ENCODE measurements around the gene GTF3A. TPM values are rescaled to one million over a fixed set of nuclear protein-coding genes. Genes with fewer than 3 reads are reported as not detected.

Gene GTF3A
- total RNA-seq, 2 donors from 2014 or later: 39.7 to 76.0 TPM

GRCh38 chr13:27482983-27483382 is 58.6 kb downstream of the GTF3A start:
- no peaks in the 10 kb centered on the region for H3K4me1 ChIP-seq
- H3K36me3 ChIP-seq: no peaks in the 10 kb centered on the region
- peak; percentile 22 for DNase-seq
- intact Hi-C loops (cut with DNase I): no loop called here
- TF ChIP-seq CTCF (IDR thresholded peaks at IDR 0.05): no peak
- H3K27me3 ChIP-seq: no peaks in the 10 kb centered on the region
- H3K27ac ChIP-seq: no peak overlapping the region
- no peak overlapping the region for H3K4me3 ChIP-seq
- no peak overlapping the region for H3K9ac ChIP-seq (ENCODE audit: low read depth in 2 of 2, low read length in 2 of 2)
- no peaks in the 10 kb centered on the region for H3K9me3 ChIP-seq

GRCh38 chr13:27483421-27483820 is 59.0 kb downstream of the GTF3A start:
- Histone ChIP-seq H3K27me3 (no peaks in the 10 kb centered on the region), H3K27ac (no peak overlapping the region), H3K9me3 (no peaks in the 10 kb centered on the region), H3K4me1 (no peaks in the 10 kb centered on the region), H3K4me3 (no peak overlapping the region), H3K9ac (ENCODE audit: low read depth in 2 of 2, low read length in 2 of 2) (no peak overlapping the region), H3K36me3 (no peaks in the 10 kb centered on the region)
- DNase-seq: no peak
- TF ChIP-seq CTCF (IDR thresholded peaks at IDR 0.05): no peak
- intact Hi-C loops (cut with DNase I): no loop called here

Other genes with a start within 250 kb of the GTF3A start
- 100 to 1,000 TPM; 795 to 929 TPM for gene RPL21, start 173.1 kb upstream of the GTF3A start, total RNA-seq
- gene RASL11A, start 153.8 kb upstream of the GTF3A start, total RNA-seq: 100 to 1,000 TPM in 1 of 2 donors, 10 to 100 TPM in 1; 44.8 to 124 TPM
- gene MTIF3, start 25.9 kb downstream of the GTF3A start, total RNA-seq: 10 to 100 TPM; 53.7 to 65.1 TPM
- gene LNX2, start 195.9 kb downstream of the GTF3A start, total RNA-seq: 10 to 100 TPM; 22.4 to 30.3 TPM
- gene POLR1D, start 197.3 kb downstream of the GTF3A start, total RNA-seq: 100 to 1,000 TPM; 123 to 124 TPM